HG03097 (cell line): ENCODE data around the gene CRYZ.
A peak's percentile ranks its signal among the peaks of the same experiment; 100 is the strongest.
"Not testable (repeated sequence)": the region's sequence is repeated elsewhere in the genome, so short reads cannot be mapped to it uniquely, and the experiment has no call there.

Source experiments
- ATAC-seq: cut with Tn5 transposase; IDR thresholded peaks from one replicate; pipeline ENCODE4 v1.9.1; 2021; ENCODE audit not compliant: unreplicated experiment, low FRiP score

The CRYZ gene, protein sequence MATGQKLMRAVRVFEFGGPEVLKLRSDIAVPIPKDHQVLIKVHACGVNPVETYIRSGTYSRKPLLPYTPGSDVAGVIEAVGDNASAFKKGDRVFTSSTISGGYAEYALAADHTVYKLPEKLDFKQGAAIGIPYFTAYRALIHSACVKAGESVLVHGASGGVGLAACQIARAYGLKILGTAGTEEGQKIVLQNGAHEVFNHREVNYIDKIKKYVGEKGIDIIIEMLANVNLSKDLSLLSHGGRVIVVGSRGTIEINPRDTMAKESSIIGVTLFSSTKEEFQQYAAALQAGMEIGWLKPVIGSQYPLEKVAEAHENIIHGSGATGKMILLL

DNA sequence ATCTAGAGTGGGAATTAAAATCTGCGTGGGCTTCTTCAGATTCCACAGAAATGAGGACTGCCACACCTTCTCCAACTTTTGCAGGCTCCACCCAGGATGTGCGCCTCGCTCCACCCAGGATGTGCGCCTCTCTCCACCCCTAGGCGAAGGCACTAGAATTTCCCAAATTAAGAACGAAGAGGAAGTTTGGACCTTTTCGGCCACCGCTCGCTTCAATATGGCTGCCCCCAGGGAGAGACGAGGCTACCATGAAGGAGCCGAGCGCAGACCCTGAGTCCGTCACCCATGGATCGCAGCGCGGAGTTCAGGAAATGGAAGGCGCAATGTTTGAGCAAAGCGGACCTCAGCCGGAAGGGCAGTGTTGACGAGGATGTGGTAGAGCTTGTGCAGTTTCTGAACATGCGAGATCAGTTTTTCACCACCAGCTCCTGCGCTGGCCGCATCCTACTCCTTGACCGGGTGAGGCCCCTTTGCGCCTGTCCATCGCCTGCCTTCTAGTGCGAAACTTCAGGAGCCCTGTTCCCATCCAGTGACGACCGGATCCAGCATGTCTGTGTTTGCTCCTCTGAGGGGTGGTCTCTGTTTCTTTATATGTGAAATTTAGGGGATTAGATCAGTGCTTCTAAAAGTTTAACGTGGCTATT is at the start of gene CRYZ, which contains the start of gene TYW3:
Gene CRYZ, minus strand, starts transcription at position 91 of the 644 bp plus-strand sequence. CDS start 8,229 bp downstream, outside the sequence.
Gene TYW3, plus strand, starts transcription at position 193 of the 644 bp plus-strand sequence. Its CDS starts 93 bp downstream, at position 286.
- peak; percentile 70 for ATAC-seq

DNA sequence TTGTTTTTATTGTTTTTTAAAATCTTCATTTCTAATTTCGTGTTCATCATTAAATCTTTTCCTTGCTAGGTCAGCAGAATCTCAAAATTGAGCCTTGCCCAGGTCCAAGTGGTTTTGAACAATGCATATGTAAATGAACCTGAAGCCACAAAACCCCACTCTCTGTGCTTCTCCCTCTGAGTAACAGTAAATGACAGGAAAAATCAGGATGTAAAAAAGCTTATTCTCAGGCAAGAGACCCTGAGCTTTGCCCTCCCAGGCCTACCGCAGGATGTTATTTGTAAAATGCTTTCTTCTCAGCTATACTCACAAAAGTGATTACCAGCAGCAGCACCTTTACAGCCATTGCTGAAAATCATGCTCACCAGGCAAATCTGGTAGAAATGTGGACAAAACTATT is 47.7 kb upstream of the CRYZ start:
- ATAC-seq, result no peak

DNA sequence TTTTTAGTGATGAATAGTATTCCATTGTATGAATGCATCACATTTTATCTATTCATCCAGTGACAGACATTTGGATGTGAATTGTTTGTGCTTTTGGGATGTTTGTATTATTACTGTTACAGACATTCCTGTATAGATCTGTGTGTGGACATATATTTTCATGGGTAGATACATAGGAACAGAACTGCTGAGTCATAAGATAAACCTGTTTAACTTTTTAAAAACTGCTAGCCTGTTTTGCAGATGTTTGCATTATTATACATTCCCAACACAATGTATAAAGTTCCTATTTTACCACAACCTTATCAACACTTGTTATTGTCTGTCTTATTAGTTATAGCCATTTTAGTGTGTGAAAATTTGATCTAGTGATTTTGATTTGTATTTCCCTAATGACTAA is 46.9 kb upstream of the CRYZ start:
- ATAC-seq, result no peak

DNA sequence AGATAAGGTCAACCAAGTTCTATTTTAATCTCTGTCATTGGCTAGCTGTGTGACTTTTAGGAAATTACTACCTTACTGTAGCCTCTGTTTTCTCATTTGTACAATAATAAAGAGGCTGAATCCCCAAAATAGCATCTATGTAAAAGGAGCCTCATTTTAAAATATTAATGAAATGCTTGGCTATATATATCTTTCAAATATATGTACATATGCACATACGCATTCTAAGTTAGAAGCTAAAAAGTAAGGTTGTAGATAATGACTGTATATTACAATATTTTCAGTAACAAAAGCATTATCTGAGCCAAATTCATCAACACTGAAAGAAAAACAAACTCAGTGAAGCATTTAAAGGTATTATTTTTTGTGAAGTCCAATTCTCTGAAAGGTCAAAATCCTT is 44.7 kb upstream of the CRYZ start:
- ATAC-seq, result no peak

DNA sequence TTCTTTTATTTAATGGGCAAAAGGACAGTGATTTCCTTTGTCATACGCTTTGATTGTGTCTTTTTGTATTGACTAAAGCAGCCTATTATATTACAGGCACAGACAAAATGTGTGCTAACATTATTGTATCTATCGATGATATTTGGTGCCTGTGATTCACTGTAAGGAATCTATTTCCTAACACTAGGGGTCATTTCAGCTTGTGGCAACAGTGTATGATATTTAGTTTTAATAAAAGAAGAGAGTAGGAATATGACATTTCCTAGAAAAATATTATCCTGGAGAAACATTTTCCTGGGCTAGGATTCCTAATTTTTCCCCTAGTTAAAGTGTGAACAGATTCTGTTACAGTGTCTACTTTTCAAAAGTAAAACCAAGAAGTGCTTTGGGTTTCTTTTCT is 42.9 kb upstream of the CRYZ start:
- no peak for ATAC-seq

DNA sequence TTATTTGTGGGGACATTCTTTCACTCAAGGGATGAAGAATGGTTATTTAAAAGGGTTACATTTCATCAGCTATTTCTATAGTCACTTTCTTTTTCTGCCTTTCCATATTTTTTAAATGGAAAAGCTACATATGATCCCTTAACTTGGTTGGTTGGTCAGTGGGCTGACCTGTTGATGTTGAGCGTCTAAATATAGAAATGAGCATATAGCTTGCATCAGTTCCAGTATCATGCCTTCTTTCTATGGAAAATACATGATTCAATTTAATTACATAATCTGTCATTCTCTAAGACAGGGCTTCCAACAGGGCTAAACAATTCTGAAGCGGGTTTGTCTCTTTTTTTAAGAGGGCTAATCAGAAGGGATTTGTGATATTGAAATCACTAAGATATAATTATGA is 40.7 kb upstream of the CRYZ start:
- no peak for ATAC-seq

DNA sequence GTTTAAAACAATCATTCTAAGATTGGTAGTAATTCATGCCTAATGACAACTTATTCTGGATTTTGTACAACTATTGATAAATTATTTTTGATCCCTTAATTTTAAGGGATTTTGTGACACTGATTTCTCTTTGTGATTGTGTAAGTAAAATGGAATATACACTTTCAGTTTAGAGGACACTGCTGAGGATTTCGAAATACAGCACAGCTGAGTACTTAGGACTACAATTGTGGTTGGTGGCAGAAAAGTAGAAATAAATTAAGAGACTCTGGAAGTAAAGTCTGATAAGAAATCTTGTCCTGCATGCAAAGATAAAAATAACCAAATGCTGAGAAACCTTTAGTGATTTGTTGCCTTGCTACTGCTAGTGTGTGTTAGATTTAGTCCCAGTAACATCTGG is 40.1 kb upstream of the CRYZ start:
- ATAC-seq, result no peak

DNA sequence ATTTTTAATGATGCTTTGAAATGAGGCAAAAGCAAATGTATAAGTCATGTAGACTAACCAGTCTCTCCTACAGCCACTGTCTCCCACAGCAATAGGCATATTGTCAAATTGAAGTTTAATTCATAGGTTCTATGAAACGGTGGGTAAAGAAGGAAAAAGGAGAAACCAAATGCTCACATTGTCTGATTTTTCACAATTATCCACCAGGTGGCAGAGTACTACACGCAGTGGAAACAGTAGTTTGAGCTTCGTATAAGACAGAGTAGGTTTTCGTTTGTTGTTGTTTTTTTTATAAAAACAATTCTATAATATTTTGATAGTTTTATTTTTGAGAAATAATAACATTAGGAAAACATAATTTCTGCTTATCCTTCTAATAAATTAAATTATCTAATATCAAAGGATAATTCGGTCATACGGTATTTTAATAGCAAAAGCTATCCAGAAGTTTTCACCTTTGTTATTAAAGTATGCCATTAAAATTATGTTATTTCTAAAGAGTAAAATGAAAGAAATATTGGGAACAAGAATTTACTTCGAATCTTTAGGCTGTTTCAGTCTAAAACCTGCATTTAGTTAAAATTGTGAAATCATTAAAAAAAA is 39.2 kb upstream of the CRYZ start:
- ATAC-seq, result peak; percentile 51

DNA sequence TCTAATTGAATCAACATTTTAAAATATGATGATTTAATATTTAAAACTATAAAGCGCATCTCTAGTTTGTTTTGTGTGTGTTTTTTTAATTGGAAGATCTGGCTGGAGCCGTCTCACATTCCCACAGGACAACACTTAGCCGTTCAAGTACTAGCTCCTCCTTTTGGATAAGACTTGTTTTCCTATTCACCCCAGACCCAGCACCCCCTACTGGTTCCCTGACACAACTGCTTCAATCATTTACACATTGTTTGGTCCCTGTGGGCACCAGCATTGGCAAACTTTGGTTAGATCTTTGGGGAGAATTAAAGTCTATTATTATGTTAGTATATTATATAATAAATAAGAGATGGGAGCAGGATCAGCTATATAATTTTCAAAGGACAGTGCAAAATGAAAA is 34.6 kb upstream of the CRYZ start:
- no peak for ATAC-seq

DNA sequence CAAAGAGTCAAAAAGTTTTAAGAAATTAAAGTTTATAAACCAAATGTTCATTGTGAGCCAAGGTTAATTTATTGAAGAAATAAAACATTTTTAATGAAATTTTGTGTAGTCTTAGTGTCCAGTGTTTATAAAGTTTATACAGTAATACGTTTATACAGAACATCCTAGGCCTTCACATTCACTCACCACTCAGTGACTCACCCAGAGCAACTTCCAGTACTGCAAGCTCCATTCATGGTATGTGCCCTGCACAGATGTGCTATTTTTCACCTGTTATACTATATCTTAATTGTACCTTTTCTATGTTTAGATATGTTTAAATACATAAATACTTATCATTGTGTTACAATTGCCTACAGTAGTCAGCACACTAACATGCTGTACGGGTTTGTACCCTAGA is 33.7 kb upstream of the CRYZ start:
- no peak for ATAC-seq

DNA sequence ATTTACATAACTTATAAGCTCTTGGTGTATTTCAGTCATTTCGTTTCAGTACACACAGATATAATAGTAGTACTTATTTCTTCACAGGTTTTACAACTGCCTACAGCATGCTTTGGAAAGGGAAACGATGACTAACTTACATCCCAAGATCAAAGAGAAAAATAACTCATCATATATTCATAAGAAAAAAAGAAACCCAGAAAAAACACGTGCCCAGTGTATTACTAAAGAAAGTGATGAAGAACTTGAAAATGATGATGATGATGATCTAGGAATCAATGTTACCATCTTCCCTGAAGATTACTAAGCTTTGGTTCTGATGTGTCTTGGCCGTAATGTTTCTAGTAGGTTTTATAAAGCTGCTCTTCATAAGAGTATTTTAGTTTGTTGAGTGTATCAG is 31.0 kb upstream of the CRYZ start:
- ATAC-seq, result no peak

DNA sequence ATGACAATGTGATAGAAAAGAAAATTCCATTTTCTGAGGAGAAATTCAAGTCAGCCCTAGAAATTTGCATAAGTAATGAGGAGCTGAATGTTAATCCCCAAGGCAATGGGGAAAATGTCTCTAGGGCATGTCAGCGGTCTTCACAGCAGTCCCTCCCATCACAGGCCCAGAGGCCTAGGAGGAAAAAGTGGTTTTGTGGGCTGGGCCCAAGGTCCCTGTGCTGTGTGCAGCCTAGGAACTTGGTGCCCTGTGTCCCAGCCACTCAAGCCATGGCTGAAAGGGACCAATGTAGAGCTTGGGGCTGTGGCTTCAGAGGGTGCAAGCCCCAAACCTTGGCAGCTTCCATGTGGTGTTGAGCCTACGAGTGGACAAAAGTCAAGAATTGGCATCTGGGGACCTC is 23.8 kb upstream of the CRYZ start:
- not testable (repeated sequence) for ATAC-seq

DNA sequence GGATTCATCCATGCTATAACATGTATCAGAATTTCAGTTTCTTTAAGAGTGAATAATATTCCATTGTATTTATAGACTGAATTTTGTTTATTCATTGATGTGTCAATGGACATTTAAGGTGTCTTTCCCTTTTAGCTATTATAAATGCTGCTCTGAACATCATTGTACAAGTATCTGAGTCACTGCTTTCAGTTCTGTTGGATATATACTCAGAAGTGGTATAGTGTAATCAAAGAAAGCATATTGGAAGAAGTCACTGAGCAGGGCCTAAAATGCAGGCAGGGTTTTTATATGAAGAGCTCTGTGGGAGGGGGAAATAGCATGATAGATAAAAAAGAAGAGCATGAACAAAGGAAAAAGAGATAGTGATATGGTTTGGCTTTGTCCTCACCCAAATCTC is 22.6 kb upstream of the CRYZ start:
- ATAC-seq, result no peak

DNA sequence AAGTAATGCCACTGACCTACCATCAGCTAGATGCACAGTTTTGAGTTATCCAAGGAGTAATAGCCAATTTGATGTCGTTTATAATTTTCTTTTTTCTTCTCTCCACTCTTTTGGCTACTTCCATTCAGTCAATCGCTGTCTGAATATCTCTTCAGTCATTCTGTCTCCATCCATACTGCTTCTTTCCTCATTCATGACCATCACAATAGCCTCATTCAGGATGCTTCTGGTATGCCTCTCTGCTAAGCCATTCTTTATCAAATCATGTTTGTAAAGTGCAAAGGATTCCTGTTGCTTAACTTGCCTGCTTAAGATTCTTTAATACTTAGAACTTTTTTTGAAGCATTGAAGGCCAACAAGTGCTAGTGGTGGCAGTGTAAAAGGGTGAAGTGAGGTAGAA is 20.3 kb upstream of the CRYZ start:
- no peak for ATAC-seq

DNA sequence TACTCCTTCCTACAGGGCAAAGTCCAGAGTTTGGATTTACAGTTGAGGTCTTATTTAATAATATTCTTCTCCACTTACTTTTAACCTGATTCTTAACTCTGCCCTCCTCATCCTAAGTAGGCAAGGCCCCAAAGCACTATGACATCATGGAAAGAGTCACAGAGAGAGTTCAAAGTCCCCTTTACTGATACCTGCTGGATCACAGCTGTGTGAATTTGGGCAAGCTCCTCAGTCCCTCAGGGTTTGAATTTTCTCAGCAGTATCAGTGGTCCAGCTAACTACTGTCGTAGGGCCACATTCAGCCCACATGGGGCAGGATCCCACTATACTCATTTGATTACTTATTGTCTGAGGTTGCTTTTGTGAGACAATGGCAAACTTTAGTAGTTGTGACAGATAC is 16.1 kb upstream of the CRYZ start:
- ATAC-seq, result no peak

DNA sequence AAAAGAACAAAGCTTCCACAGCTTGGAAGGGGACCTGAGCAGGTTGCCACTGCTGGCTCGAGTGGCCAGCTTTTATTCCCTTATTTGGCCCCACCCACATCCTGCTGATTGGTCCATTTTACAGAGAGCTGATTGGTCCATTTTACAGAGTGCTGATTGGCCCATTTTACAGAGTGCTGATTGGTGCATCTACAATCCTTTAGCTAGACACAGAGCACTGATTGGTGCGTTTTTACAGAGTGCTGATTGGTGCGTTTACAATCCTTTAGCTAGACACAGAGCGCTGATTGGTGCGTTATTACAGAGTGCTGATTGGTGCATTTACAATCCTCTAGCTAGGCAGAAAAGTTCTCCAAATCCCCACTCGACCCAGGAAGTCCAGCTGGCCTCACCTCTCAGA is 12.4 kb upstream of the CRYZ start:
- ATAC-seq, result not testable (repeated sequence)

DNA sequence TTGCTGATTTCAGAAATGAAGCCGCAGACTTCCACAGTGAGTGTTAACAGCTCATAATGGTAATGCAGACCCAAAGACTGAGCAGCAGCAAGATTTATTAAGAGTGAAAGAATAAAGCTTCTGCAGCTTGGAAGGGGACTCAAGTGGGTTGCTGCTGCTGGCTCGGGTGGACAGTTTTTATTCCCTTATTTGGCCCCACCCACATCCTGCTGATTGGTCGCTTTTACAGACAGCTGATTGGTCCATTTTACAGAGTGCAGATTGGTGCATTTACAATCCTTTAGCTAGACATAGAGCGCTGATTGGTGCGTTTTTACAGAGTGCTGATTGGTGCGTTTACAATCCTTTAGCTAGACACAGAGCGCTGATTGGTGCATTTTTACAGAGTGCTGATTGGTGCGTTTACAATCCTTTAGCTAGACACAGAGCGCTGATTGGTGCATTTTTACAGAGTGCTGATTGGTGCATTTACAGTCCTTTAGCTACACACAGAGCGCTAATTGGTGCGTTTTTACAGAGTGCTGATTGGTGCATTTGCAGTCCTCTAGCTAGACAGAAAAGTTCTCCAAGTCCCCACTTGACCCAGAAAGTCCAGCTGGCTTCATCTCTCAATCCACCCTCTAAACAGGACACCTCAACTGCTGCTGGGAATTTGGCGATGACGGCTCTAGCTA is 7.6 kb upstream of the CRYZ start:
- not testable (repeated sequence) for ATAC-seq

DNA sequence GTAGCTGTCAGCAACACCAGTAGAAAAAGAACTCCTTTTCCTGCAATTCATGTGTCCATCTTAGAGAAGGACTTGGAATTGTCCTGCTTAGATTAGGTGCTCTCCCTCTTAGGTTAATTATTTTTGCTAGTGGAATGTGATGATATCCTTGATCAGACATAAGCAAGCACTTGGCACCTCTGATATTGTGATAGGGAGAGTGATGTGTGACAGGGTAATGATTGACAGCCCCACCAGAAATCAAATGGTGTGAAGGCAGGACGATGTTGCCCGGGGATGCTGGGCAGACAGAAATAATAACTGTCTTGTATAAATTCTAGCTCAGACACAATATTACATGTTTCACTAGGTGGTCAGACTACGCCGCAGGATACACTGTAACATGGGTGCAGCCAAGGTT is 4.5 kb upstream of the CRYZ start:
- ATAC-seq, result no peak

DNA sequence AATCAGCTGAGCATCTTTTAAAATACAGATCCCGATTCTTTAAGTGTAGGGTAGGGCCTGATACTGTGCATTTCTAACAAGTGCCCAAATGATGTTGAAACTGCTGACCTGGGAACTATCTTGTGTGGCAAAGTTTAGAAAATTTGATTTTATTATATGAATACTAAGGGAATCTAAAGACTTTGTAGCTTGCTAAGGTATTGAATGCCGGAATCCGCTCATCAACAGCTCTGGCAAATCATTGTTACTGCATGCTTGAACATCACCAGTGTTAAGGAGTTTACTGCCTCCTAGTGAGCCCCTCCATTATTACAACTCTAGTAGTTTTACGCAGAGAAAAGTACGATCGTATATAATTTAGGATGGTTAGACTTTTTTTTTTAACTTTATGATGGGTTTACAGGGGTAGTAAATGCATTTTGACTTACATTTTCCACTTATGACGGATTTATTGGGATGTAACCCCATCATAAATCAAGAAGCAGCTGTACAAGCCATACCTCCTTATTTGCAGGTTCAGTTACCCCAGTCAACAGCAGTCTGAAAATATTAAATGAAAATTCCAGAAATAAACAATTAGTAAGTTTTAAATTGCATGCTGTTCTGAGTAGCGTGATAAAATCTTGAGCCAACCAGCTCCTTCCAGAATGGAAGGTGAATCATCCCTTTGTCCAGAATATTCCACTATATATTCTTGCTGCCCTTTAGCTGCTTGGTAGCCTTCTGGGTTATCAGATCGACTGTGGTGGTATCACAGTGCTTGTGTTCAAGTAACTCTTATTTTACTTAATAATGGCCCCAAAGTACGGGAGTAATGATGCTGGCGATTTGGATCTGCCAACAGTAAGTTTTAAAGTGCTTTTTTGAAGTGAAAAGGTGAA is 994 bp upstream of the CRYZ start:
- ATAC-seq, result peak; percentile 42
